GM23248 (cell line): Measurements from ENCODE around the gene COX7A2L. TPM values are rescaled to one million over a fixed set of nuclear protein-coding genes. Genes with fewer than 3 reads are reported as not detected.

Experiments used
- DNase-seq: peaks from one replicate; pipeline ENCODE4 v3.0.0-alpha.2; 2015
- H2AFZ ChIP-seq: fragments of 200-600 bp; sonication (generic); 2 replicates; pipeline ENCODE4 v1.6.1; 2016; ENCODE audit warnings: antibody characterized with exemption
- H3F3A ChIP-seq: fragments of 200-600 bp; sonication (generic); 2 replicates; pipeline ENCODE4 v1.6.1; 2016; ENCODE audit warnings: mild to moderate bottlenecking, antibody characterized with exemption, mixed run types; ENCODE audit not compliant: insufficient read depth
- H3K27ac ChIP-seq: fragments of 200-600 bp; sonication (generic); 2 replicates; pipeline ENCODE4 v1.5.1; 2016; ENCODE audit warnings: mild to moderate bottlenecking
- H3K27me3 ChIP-seq: fragments of 200-600 bp; sonication (generic); replicated peaks from 2 replicates; pipeline ENCODE4 v1.6.1; 2016; ENCODE audit warnings: mild to moderate bottlenecking; ENCODE audit not compliant: insufficient read depth
- H3K36me3 ChIP-seq: fragments of 200-600 bp; sonication (generic); 2 replicates; pipeline ENCODE4 v1.6.1; 2016; ENCODE audit warnings: low read depth, mild to moderate bottlenecking
- H3K4me1 ChIP-seq: fragments of 200-600 bp; sonication (generic); 2 replicates; pipeline ENCODE4 v1.6.1; 2016; ENCODE audit warnings: mild to moderate bottlenecking; ENCODE audit not compliant: insufficient read depth
- H3K4me2 ChIP-seq: fragments of 200-600 bp; sonication (generic); one replicate; pipeline ENCODE4 v1.6.1; 2016; ENCODE audit warnings: mild to moderate bottlenecking; ENCODE audit not compliant: unreplicated experiment
- H3K4me3 ChIP-seq: fragments of 200-600 bp; sonication (generic); 2 replicates; pipeline ENCODE4 v1.5.1; 2016; ENCODE audit warnings: mild to moderate bottlenecking
- H3K79me2 ChIP-seq: fragments of 200-600 bp; sonication (generic); 2 replicates; pipeline ENCODE4 v1.6.1; 2016; ENCODE audit warnings: mild to moderate bottlenecking; ENCODE audit not compliant: insufficient read depth
- H3K9ac ChIP-seq: fragments of 200-600 bp; sonication (generic); 2 replicates; pipeline ENCODE4 v1.6.1; 2016; ENCODE audit warnings: mild to moderate bottlenecking
- H3K9me2 ChIP-seq: fragments of 200-600 bp; sonication (generic); 2 replicates; pipeline ENCODE4 v1.6.1; 2016; ENCODE audit warnings: mixed run types, mild to moderate bottlenecking, moderate library complexity; ENCODE audit not compliant: insufficient read depth
- H3K9me3 ChIP-seq: fragments of 200-600 bp; sonication (generic); one replicate; pipeline ENCODE4 v1.6.1; 2017; ENCODE audit warnings: low read depth
- H4K20me1 ChIP-seq: fragments of 200-600 bp; sonication (generic); 2 replicates; pipeline ENCODE4 v1.6.0; 2016; ENCODE audit not compliant: insufficient read depth
- EZH2 ChIP-seq: fragments of 200-600 bp; sonication (generic); IDR thresholded peaks from 2 replicates; pipeline ENCODE4 v1.6.1; 2018; ENCODE audit warnings: antibody characterized with exemption, mild to moderate bottlenecking; ENCODE audit not compliant: insufficient read depth, poor library complexity, severe bottlenecking
- EZH2phosphoT487 ChIP-seq: fragments of 200-600 bp; sonication (generic); IDR thresholded peaks from 2 replicates; pipeline ENCODE4 v1.6.1; 2018; ENCODE audit warnings: antibody characterized with exemption, moderate library complexity, mild to moderate bottlenecking, low read depth; ENCODE audit not compliant: insufficient read depth
- WGBS, 2 experiments: methylation state at CpG; one replicate each; pipeline ENCODE4 v1.1.6; 2015 to 2017; ENCODE audit warnings: low lambda C conversion rate in 2 of 2, low coverage in 1 of 2; ENCODE audit errors: missing lambda C conversion rate in 2 of 2; 5-methylcytosine and 5-hydroxymethylcytosine counted together
- in situ Hi-C: fragments of 300-500 bp; cut with MboI; formaldehyde crosslinking; loops from 2 replicates; pipeline ENCODE4 v1.15.0; 2020
- polyA plus RNA-seq: library from polyadenylated mRNA; unstranded; fragments of >200 nt; fragmentation: Nextera tagmentation; extraction: Ambion mirVana; gene quantifications from 2 replicates; pipeline ENCODE4 v1.2.1, GENCODE V29; 2016
- total RNA-seq: library from RNA; depleted of rRNA; stranded (reverse); fragments of >200 nt; shearing (Covaris generic); gene quantifications from 2 replicates; pipeline ENCODE4 v1.2.3, GENCODE V29; 2014; rRNA removed

COX7A2L gene, protein sequence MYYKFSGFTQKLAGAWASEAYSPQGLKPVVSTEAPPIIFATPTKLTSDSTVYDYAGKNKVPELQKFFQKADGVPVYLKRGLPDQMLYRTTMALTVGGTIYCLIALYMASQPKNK
- 202 and 220 TPM in 2 replicates for total RNA-seq
- 166 and 177 TPM in 2 replicates for polyA plus RNA-seq

DNA sequence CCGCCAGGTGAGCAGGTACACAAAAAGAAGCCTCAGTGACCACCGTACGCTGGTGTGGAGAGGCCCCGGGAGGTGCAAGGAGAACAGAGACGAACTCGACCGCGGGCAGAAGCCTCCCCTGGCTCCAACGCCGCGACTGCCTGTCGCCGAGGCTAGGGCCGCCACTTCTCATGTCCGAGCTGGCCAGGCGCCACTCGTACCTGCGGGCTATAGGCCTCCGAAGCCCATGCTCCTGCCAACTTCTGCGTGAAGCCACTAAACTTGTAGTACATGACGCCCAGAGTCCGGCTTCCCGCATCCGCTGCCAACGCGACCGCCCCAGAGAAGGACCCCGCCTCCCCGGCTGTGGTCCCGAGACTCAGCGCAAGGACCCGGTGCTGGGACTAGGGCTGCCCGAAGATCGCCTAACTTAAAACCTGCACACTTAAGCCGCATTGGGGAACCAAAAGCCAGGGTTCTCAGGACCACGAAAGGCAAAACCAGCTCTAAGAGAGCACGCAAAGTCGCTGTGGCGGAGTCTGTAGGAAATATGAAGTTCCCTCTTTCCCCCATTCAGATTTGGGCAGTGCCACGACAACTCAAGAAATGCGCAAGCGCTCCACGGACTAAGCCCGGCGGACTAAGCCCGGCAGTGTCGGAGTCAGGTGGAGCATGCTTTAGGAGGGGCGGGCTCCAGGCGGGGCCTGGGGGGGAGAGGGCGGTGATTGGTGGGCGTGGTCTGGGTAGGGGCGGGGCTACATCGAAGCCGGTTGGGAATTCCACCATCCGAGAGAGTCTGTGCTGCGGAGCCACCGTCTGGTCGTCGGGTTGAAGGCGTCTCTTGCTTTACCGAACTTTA, at the start of gene COX7A2L:
Gene COX7A2L, minus strand, starts transcription at position 328 of the 838 bp plus-strand sequence. Its CDS starts 56 bp downstream, at position 272.
- Histone ChIP-seq H3K9me3 (no peaks in the 10 kb centered on the region), H2AFZ (peak within 1 kb of the TSS; percentile 74), H3F3A (no peaks in the 10 kb centered on the region), H4K20me1 (peaks cover 8% of the 10 kb centered on the region; the same call in 1 of the 2 replicates), H3K79me2 (peaks cover 49% of the 10 kb centered on the region), H3K4me1 (0 out of 2 replicates have a peak, but pooled peaks cover 21% of the 10 kb centered on the region), H3K36me3 (no peaks in the 10 kb centered on the region), H3K27ac (peak within 1 kb of the TSS; percentile 93), H3K9ac (peak within 1 kb of the TSS; percentile 98), H3K4me3 (peak within 1 kb of the TSS; percentile 93), H3K9me2 (no peaks in the 10 kb centered on the region), H3K27me3 (no peaks in the 10 kb centered on the region), H3K4me2 (peak within 1 kb of the TSS; percentile 98)
- 1% methylated on average over 43 to 57 of the region's 61 CpGs for WGBS, 2 experiments
- in situ Hi-C loops, result no loop called here
- DNase-seq, result peak; percentile 99
- no peak for TF ChIP-seq EZH2phosphoT487
- TF ChIP-seq EZH2, result no peak

DNA sequence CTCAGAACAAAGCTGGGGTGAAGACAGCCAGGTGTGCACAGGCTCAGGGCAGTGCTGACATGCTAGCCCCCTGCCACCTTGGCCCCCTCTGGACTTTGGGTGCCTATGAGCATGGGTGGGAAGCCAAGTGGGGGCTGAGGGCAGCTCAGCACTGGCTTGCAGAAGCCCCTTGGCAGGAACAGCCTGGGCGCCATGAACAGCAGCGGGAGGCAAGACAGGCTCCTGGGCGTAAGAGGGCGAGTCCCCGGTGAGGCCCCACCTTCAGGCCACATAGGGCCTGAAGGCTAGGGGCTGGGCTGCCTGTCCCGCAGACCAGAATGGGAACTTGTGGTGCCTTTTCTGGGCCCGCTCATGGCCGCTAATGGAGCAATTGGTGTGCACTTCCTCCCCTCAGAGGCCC, 47.0 kb upstream of the COX7A2L start:
- no peak overlapping the region for H3K27ac ChIP-seq
- no peak for TF ChIP-seq EZH2
- TF ChIP-seq EZH2phosphoT487, result no peak
- no peaks in the 10 kb centered on the region for H3K79me2 ChIP-seq
- DNase-seq, result no peak
- no peaks in the 10 kb centered on the region for H3K4me1 ChIP-seq
- H3K4me2 ChIP-seq, result no peak overlapping the region
- WGBS, 2 experiments, result 73 to 87% methylated on average over 8 of the region's 8 CpGs
- H2AFZ ChIP-seq, result no peak overlapping the region
- no peaks in the 10 kb centered on the region for H3K36me3 ChIP-seq
- H3K27me3 ChIP-seq, result peaks cover 4% of the 10 kb centered on the region; the same call in 1 of the 2 replicates
- no peaks in the 10 kb centered on the region for H3K9me3 ChIP-seq
- in situ Hi-C loops, result no loop called here
- H3K4me3 ChIP-seq, result no peak overlapping the region
- no peaks in the 10 kb centered on the region for H3F3A ChIP-seq
- H4K20me1 ChIP-seq, result no peaks in the 10 kb centered on the region
- no peaks in the 10 kb centered on the region for H3K9me2 ChIP-seq
- H3K9ac ChIP-seq, result no peak overlapping the region

DNA sequence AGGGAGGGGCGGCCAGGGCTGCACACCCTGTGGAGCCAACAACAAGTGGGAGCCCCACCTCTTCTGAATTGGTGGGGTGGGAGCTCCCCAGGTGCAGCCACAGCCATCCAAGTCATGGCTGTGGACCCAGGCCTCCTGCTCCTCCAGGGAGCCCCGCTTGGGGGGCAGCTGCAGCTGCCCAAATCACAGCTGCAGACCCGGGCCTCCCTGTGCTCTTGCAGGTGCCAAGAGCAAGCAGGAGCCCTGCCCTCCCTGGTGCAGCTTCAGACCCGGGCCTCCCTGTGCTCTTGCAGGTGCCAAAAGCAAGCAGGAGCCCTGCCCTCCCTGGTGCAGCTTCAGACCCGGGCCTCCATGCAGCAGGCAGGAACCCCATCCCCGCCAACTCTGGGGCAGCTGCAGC, 46.5 kb upstream of the COX7A2L start:
- H3K4me2 ChIP-seq, result no peak overlapping the region
- peaks cover 4% of the 10 kb centered on the region; the same call in 1 of the 2 replicates for H3K27me3 ChIP-seq
- no peaks in the 10 kb centered on the region for H3K9me2 ChIP-seq
- no peak overlapping the region for H3K9ac ChIP-seq
- no peaks in the 10 kb centered on the region for H4K20me1 ChIP-seq
- no peak for DNase-seq
- no peak for TF ChIP-seq EZH2phosphoT487
- H3K4me3 ChIP-seq, result no peak overlapping the region
- H3K4me1 ChIP-seq, result no peaks in the 10 kb centered on the region
- in situ Hi-C loops, result no loop called here
- H3K27ac ChIP-seq, result no peak overlapping the region
- H3K36me3 ChIP-seq, result no peaks in the 10 kb centered on the region
- no peak overlapping the region for H2AFZ ChIP-seq
- H3K9me3 ChIP-seq, result no peaks in the 10 kb centered on the region
- 42 to 55% methylated on average over 5 to 6 of the region's 6 CpGs for WGBS, 2 experiments
- H3F3A ChIP-seq, result no peaks in the 10 kb centered on the region
- H3K79me2 ChIP-seq, result no peaks in the 10 kb centered on the region

DNA sequence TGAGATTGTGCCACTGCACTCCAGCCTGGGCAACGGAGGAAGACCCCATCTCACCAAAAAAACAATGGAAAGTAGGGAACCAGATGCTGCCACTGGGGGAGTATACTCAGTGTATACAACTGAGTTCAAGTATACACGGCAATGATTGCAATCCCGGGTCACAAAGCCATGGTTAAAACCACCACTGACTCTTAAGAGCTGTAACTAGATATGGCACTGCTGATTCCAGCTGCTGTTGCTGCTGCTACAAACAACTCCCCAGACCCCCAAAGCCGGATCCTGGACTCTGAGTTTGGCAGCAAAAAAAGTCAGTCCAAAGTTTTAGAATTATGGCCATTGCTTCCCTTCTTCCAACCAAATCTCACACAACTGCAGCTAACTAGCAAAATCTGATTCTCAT, 43.7 kb upstream of the COX7A2L start:
- Histone ChIP-seq H3K79me2 (no peaks in the 10 kb centered on the region), H3F3A (no peaks in the 10 kb centered on the region), H3K27ac (no peak overlapping the region), H3K9ac (no peak overlapping the region), H3K4me2 (no peak overlapping the region), H3K4me3 (no peak overlapping the region), H2AFZ (no peak overlapping the region), H3K27me3 (no peaks in the 10 kb centered on the region; the same call in 1 of the 2 replicates), H3K4me1 (no peaks in the 10 kb centered on the region), H4K20me1 (no peaks in the 10 kb centered on the region), H3K36me3 (no peaks in the 10 kb centered on the region), H3K9me2 (no peaks in the 10 kb centered on the region), H3K9me3 (no peaks in the 10 kb centered on the region)
- WGBS, 2 experiments, result 29 to 44% methylated on average over 4 of the region's 4 CpGs
- no peak for DNase-seq
- no peak for TF ChIP-seq EZH2
- TF ChIP-seq EZH2phosphoT487, result no peak
- in situ Hi-C loops, result no loop called here
